ENCODE results near the gene CEP162. TPM values are rescaled to one million over a fixed set of nuclear protein-coding genes. Genes with fewer than 3 reads are reported as not detected.

The CEP162 gene
- total and polyA plus RNA-seq, 2 donors (not counting 1 experiment from before 2014, with no cell fraction given): 1.8 to 13.4 TPM

GRCh38 chr6:84177241-84177640 lies 50.2 kb downstream of the CEP162 start:
- Mint-ChIP-seq H3K4me3 (no peak overlapping the region), H3K9me3 (ENCODE audit: insufficient read depth) (no peaks in the 10 kb centered on the region), H3K27ac (no peak overlapping the region), H3K4me1 (peaks cover 6% of the 10 kb centered on the region), H3K27me3 (no peaks in the 10 kb centered on the region)
- H3K4me1 ChIP-seq (ENCODE audit: control insufficient read depth in 2 of 2, insufficient read depth in 2 of 2, low read length in 2 of 2): no peaks in the 10 kb centered on the region
- no peaks in the 10 kb centered on the region for H3K79me2 ChIP-seq (ENCODE audit: control insufficient read depth, insufficient read depth, low read length)
- ChIA-PET CTCF (no interaction called here), POLR2A (no interaction called here)
- peaks cover 0 to 4% (median 0%) of the 10 kb centered on the region in 3 donors for H3K9me3 ChIP-seq (ENCODE audit: control extremely low read depth in 1 of 3, control insufficient read depth in 2 of 3, insufficient read depth in 1 of 3, low read length in 2 of 3)
- WGBS (ENCODE audit: insufficient coverage): 100% methylated on average over 3 of the region's 4 CpGs
- no peaks in the 10 kb centered on the region for H3K27me3 ChIP-seq (replicated peaks in 1 of 4; ENCODE audit: control extremely low read depth in 1 of 4, control insufficient read depth in 3 of 4, insufficient read depth in 4 of 4, low read length in 3 of 4)
- no peak overlapping the region for H3K4me2 ChIP-seq (replicated peaks; ENCODE audit: low read depth, low read length, poor library complexity, severe bottlenecking)
- DNase-seq (no peak), ATAC-seq (ENCODE audit: low read depth) (no peak)
- TF ChIP-seq CTCF (IDR thresholded peaks at IDR 0.05) (no peak), EZH2 (IDR thresholded peaks at IDR 0.05; ENCODE audit: borderline replicate concordance, insufficient read depth, low read depth, low read length, poor library complexity, severe bottlenecking) (no peak)
- intact Hi-C loops (cut with micrococcal nuclease): no loop called here
- H2AFZ ChIP-seq (ENCODE audit: insufficient read depth, low read depth, low read length, poor library complexity, severe bottlenecking): no peak overlapping the region
- no peak overlapping the region for H3K9ac ChIP-seq (ENCODE audit: low read length)
- no peak overlapping the region for H3K27ac ChIP-seq (ENCODE audit: low read length in 2 of 2)
- no peaks in the 10 kb centered on the region for H3K36me3 ChIP-seq (replicated peaks in 1 of 2; ENCODE audit: control extremely low read depth in 1 of 2, control insufficient read depth in 1 of 2, extremely low read depth in 1 of 2, insufficient read depth in 2 of 2, low read length in 1 of 2)
- H3K4me3 ChIP-seq (ENCODE audit: control extremely low read depth in 1 of 5, extremely low read depth in 1 of 5, insufficient read depth in 1 of 5, low read depth in 2 of 5, low read length in 4 of 5): no peak overlapping the region
- H4K20me1 ChIP-seq (ENCODE audit: control insufficient read depth, insufficient read depth, low read length, poor library complexity, severe bottlenecking): no peaks in the 10 kb centered on the region

GRCh38 chr6:84172574-84172973 lies 54.9 kb downstream of the CEP162 start:
- CTCF ChIA-PET: no interaction called here
- no peaks in the 10 kb centered on the region for H4K20me1 ChIP-seq (ENCODE audit: control insufficient read depth, insufficient read depth, low read length, poor library complexity, severe bottlenecking)
- no peaks in the 10 kb centered on the region for H3K79me2 ChIP-seq (ENCODE audit: control insufficient read depth, insufficient read depth, low read length)
- no peak overlapping the region for H3K4me3 ChIP-seq (ENCODE audit: control extremely low read depth in 1 of 5, extremely low read depth in 1 of 5, insufficient read depth in 1 of 5, low read depth in 2 of 5, low read length in 4 of 5)
- H3K36me3 ChIP-seq (replicated peaks in 1 of 2; ENCODE audit: control extremely low read depth in 1 of 2, control insufficient read depth in 1 of 2, extremely low read depth in 1 of 2, insufficient read depth in 2 of 2, low read length in 1 of 2): peaks cover 0 to 2% of the 10 kb centered on the region in 2 experiments
- H3K9ac ChIP-seq (ENCODE audit: low read length): no peak overlapping the region
- DNase-seq: no peak
- no peak overlapping the region for H3K27ac Mint-ChIP-seq
- peaks cover 18% of the 10 kb centered on the region for H3K4me1 Mint-ChIP-seq
- H3K9me3 ChIP-seq (ENCODE audit: control extremely low read depth in 1 of 3, control insufficient read depth in 2 of 3, insufficient read depth in 1 of 3, low read length in 2 of 3): no peaks in the 10 kb centered on the region
- H3K4me2 ChIP-seq (replicated peaks; ENCODE audit: low read depth, low read length, poor library complexity, severe bottlenecking): no peak overlapping the region
- no peak for ATAC-seq (ENCODE audit: low read depth)
- H3K4me1 ChIP-seq (ENCODE audit: control insufficient read depth in 2 of 2, insufficient read depth in 2 of 2, low read length in 2 of 2): peaks cover 8 to 10% of the 10 kb centered on the region in 2 donors
- no peaks in the 10 kb centered on the region for H3K9me3 Mint-ChIP-seq (ENCODE audit: insufficient read depth)
- POLR2A ChIA-PET: no interaction called here
- intact Hi-C loops (cut with micrococcal nuclease): no loop called here
- no peak overlapping the region for H3K4me3 Mint-ChIP-seq
- H3K27me3 ChIP-seq (replicated peaks in 1 of 4; ENCODE audit: control extremely low read depth in 1 of 4, control insufficient read depth in 3 of 4, insufficient read depth in 4 of 4, low read length in 3 of 4): no peaks in the 10 kb centered on the region
- no peak overlapping the region for H2AFZ ChIP-seq (ENCODE audit: insufficient read depth, low read depth, low read length, poor library complexity, severe bottlenecking)
- no peaks in the 10 kb centered on the region for H3K27me3 Mint-ChIP-seq
- no CpG with 5 or more reads among the region's 1 CpG for WGBS (ENCODE audit: insufficient coverage)
- TF ChIP-seq CTCF (IDR thresholded peaks at IDR 0.05): no peak
- TF ChIP-seq EZH2 (IDR thresholded peaks at IDR 0.05; ENCODE audit: borderline replicate concordance, insufficient read depth, low read depth, low read length, poor library complexity, severe bottlenecking): no peak
- H3K27ac ChIP-seq (ENCODE audit: low read length in 2 of 2): no peak overlapping the region
